Posterior vena cava (tissue), 2 donors: ENCODE measurements around the gene CMTR1. TPM values are rescaled to one million over a fixed set of nuclear protein-coding genes. Genes with fewer than 3 reads are reported as not detected.
"Not testable (repeated sequence)": the region's sequence is repeated elsewhere in the genome, so short reads cannot be mapped to it uniquely, and the experiment has no call there.

Experiments
- DNase-seq: peaks from one replicate; pipeline ENCODE4 v3.0.0-alpha.2; 2020; ENCODE audit warnings: low spot score
- intact Hi-C, 2 donors: fragments of 100-400 bp; cut with DNase I; formaldehyde crosslinking; loops; one replicate each; pipeline versions ENCODE4 v1.14.1 to v1.14.2; 2022 to 2023
- long read RNA-seq, 2 donors: library from polyadenylated mRNA; unstranded; transcript quantifications; one replicate each; pipeline ENCODE4 v2.0.0, GENCODE V29; 2020 to 2021
- total RNA-seq, 2 donors: library from RNA; stranded (reverse); fragmentation: NEBNext Ultra II Directional; extraction: Animal tissue kit (Norgen Biotek cat#: 25700); gene quantifications; one replicate each; pipeline ENCODE4 v1.2.1, GENCODE V29; 2021
- donor health status: DM: yes; HTN: yes; CAD: no.
- donor health status: DM: yes; HTN: yes; CAD: no.

The CMTR1 gene, protein sequence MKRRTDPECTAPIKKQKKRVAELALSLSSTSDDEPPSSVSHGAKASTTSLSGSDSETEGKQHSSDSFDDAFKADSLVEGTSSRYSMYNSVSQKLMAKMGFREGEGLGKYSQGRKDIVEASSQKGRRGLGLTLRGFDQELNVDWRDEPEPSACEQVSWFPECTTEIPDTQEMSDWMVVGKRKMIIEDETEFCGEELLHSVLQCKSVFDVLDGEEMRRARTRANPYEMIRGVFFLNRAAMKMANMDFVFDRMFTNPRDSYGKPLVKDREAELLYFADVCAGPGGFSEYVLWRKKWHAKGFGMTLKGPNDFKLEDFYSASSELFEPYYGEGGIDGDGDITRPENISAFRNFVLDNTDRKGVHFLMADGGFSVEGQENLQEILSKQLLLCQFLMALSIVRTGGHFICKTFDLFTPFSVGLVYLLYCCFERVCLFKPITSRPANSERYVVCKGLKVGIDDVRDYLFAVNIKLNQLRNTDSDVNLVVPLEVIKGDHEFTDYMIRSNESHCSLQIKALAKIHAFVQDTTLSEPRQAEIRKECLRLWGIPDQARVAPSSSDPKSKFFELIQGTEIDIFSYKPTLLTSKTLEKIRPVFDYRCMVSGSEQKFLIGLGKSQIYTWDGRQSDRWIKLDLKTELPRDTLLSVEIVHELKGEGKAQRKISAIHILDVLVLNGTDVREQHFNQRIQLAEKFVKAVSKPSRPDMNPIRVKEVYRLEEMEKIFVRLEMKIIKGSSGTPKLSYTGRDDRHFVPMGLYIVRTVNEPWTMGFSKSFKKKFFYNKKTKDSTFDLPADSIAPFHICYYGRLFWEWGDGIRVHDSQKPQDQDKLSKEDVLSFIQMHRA
- total RNA-seq, result 10 to 100 TPM; 24.0 to 27.9 TPM
- long read RNA-seq, donor 1, full-length matches to known transcripts, result 2 of 7 reads
- long read RNA-seq, donor 1, partial matches to known transcripts, result 3 of 7 reads
- long read RNA-seq, donor 1, other reads (novel, unspliced or antisense), result 2 of 7 reads
- long read RNA-seq, donor 2, full-length matches to known transcripts, result 3 of 13 reads
- long read RNA-seq, donor 2, partial matches to known transcripts, result 5 of 13 reads
- long read RNA-seq, donor 2, other reads (novel, unspliced or antisense), result 5 of 13 reads

DNA sequence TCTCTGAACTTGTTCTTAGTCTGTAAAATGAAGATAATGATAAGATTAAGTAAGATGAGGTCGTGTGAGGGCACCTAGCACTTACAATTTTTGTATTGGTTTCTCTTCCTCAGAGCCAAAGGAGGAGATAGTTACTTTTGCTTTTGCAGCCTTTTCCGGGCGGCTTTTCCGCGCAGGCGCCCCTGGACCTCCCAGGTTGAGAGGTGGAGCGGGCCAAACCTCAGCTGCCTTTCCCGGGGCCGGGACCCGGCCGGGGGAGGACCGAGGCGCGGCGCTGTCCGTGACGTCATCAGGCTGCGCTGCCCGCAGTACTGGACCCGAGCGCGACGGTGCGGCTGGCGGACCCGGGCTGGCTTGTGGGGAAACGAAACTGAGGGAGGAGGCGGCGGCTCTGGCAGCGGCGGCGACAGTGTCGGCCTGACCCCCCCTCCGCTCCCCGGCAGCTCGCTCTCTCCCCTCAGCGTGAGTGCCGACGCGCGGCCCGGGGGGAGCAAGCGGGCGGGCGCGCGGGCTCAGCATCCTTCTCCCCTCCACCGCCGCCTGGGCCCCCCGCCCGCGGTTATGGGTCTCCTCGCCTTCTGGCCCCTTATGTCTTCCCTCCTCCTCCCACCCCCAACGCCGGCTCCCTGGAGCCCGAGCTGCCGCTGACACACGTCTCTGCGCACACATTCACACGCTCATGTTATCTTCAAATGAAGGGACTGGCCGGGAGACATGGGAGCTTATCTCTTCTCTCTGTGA lies at the start of gene CMTR1:
Gene CMTR1, plus strand, starts transcription at position 306 of the 741 bp plus-strand sequence. CDS start 2,409 bp downstream, outside the sequence.
- intact Hi-C loops, result no loop called here
- peak; percentile 99 for DNase-seq

GRCh38 chr6:37388578-37388977 lies 44.4 kb upstream of the CMTR1 start:
- intact Hi-C loops, result loop anchor here in 1 of 2 donors (10.0 kb wide), 1 partner anchor 176 kb away; no protein-coding TSS in a partner anchor
- no peak for DNase-seq

- intact Hi-C loops, result loop anchor here in 1 of 2 donors (10.0 kb wide), 1 partner anchor 175 kb away; no protein-coding TSS in a partner anchor
- no peak for DNase-seq
Observed at GRCh38 chr6:37389857-37390256, 43.2 kb upstream of the CMTR1 start.

GRCh38 chr6:37391120-37391519 lies 41.9 kb upstream of the CMTR1 start:
- DNase-seq, result no peak
- intact Hi-C loops, result no loop called here

DNA sequence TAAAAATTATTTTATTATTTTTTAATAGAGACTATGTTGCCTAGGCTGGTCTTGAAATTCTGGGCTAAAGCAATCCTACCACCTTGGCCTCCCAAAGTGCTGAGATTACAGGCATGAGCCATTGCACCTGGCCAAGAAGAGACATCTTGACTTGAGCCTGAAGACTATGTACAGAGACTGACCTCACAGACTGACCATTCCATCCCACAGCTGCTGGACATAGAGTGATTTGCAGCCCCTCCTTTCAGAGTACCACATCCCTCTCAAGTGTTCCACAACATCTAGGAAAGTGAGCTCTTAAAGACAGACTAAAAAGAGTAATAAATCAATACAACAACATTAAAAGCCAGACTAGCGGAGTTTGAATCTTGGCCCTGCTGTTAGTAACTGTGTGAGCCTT lies 40.2 kb upstream of the CMTR1 start:
- intact Hi-C loops, result no loop called here
- no peak for DNase-seq

GRCh38 chr6:37393381-37393929 lies 39.6 kb upstream of the CMTR1 start:
- intact Hi-C loops, result no loop called here
- no peak for DNase-seq

GRCh38 chr6:37396571-37397180 lies 36.3 kb upstream of the CMTR1 start:
- no peak for DNase-seq
- intact Hi-C loops, result no loop called here

DNA sequence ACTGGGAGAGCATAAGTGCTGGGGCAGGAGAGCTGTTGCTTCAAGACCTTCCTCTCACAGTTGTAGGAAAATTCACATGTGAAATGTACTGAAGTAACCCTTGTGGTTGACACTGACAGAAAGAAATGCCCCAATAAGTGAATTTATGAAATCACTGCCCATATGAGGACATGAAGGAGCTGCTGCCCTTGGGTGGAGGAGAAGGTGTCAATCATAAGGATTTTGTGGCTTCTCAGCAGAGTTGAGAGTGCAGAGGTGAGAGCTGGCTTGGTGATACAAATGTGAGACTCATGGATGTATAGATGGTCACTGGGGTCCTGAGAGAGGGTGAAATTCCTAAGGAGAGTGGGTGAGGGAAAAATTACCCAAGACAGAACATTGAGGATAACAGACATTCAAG lies 33.9 kb upstream of the CMTR1 start:
- intact Hi-C loops, result no loop called here
- no peak for DNase-seq

GRCh38 chr6:37399795-37400490 lies 33.1 kb upstream of the CMTR1 start:
- intact Hi-C loops, result no loop called here
- DNase-seq, result no peak

GRCh38 chr6:37401658-37402057 lies 31.4 kb upstream of the CMTR1 start:
- intact Hi-C loops, DNase-seq: not testable (repeated sequence)

GRCh38 chr6:37406726-37407341 lies 26.2 kb upstream of the CMTR1 start:
- intact Hi-C loops, result no loop called here
- no peak for DNase-seq

GRCh38 chr6:37407948-37408347 lies 25.1 kb upstream of the CMTR1 start:
- intact Hi-C loops, result no loop called here
- no peak for DNase-seq

- no peak for DNase-seq
- intact Hi-C loops, result no loop called here
Observed at GRCh38 chr6:37409501-37409900, 23.5 kb upstream of the CMTR1 start.

DNA sequence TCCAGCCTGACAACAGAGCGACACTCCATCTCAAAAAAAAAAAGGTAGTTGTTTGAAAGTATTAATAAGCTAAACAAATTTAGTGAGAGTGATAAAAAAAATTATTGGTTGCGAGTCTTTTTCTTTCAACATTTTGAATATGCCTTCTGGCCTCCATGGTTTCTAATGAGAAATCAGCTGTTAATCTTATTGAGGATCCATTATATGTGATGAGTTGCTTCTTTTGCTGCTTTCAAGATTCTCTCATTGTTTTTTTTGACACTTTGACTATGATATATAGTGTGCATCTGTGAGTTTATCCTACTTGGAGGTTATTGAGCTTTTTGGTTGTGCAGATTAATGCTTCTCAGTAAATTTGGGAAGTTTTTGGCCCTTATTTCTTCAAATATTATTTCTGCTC lies 15.6 kb upstream of the CMTR1 start:
- intact Hi-C loops, result no loop called here
- DNase-seq, result no peak

DNA sequence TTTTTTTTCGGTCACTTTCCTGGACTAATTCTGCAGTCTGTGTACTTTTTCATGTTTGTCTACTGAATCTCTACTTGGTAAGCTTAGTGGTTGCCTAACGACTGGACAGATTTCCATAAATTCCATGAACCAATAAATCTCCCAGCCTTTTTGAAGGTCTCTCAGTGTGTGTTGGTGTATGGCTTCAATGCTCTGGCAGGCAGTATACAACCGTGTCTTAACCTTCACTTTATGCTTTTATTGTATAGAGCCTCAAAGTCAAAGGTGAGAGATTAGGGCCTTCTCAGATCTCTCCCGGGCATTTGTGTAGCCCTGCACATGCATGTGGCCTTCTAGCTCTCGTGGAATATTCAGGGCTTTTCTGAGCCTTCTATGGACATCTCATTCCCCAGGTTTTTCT lies 14.3 kb upstream of the CMTR1 start:
- intact Hi-C loops, result no loop called here

DNA sequence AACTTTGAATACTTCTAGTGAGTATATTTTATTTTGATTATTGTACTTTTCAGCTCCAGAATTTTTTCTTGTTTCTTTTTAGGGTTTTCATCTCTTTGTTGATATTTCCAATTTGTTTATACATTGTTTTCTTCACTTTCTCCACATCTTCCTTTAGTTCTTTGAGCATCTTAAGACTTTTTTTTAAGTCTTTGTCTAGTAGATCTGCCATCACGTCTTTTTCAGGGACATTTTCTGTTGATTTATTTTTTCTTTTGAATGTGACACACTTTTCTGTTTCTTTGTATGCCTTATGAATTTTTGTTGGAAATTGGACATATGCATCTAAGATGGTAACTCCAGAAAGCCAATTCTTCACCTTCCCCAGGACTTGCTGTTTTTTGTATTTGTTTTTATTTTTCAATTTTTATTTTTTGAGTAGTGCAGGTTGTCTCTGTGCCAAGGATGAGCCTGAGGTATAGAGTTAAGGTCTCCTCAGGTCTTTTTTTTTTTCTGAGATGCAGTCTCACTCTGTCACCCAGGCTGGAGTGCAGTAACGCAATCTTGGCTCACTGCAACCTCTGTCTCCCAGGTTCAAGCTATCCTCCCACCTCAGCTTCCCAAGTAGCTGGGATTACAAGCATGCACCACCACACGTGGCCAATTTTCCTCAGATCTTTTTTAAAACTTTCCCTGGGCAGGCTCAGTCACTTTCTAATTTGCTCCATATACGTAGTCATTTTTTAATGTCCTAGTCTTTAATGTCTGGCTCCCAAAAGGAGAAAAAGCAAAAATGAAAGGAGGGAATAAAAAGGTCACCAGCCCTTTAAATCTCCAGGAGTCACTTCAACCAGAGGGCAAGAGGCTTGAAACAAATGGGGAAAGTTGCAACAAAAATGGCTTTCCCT lies 6.7 kb upstream of the CMTR1 start:
- DNase-seq, result no peak
- intact Hi-C loops, result no loop called here

More for the DNA sequence above, 14.3 kb upstream of the CMTR1 start:
- DNase-seq, result no peak
